GM12873 (cell line): ENCODE results near the gene STOX2.

Experiments
- CTCF ChIP-seq: IDR thresholded peaks from 2 replicates; pipeline ENCODE4 v1.5.1; 2012; ENCODE audit warnings: low read depth, mild to moderate bottlenecking, moderate library complexity, low read length, control low read depth; ENCODE audit not compliant: insufficient read depth; ENCODE audit errors: missing control alignments

Gene STOX2

GRCh38 chr4:184028561-184029374 is 123.7 kb downstream of the STOX2 start:
- no peak for TF ChIP-seq CTCF

- TF ChIP-seq CTCF: no peak
These were observed 124.9 kb downstream of the STOX2 start for GRCh38 chr4:184030036-184030435.

DNA sequence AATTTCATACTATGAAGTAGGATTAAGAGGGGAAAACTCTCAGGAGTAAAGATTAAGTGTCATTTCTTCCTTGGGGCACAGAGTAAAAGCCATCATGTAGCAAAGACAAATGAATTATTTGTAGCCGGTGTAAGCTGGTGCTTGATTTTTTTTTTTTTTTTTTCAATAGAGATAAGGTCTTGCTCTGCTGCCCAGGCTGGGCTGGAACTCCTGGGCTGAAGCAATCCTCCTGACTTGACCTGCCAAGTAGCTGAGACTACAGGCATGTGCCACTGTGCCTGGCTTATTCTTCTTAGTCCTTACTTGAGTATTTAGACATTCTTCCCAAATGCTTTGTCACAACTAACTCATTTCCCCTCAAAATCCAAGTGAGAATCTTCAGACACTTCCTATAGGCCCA is 125.7 kb downstream of the STOX2 start:
- TF ChIP-seq CTCF: no peak

DNA sequence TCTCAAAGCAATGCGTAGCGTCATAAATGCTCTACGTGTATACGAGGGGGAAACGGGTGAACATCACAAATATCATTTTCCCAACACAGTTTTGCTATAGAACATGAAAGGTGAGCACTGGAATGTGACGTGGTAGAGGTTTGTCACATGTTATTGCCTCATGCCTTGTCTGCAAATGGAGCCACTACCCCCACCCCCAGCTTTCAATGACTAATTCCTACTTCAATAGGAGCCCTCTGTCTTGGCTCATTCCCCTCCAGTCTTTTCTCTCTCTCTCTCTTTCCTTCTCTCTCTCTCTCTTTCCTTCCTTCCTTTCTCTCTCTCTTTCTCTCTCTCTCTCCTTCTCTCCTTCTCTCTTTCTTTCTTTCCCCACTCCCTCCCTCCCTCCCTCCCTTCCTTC is 127.0 kb downstream of the STOX2 start:
- no peak for TF ChIP-seq CTCF

GRCh38 chr4:184039963-184040383 is 134.9 kb downstream of the STOX2 start:
- TF ChIP-seq CTCF: no peak

GRCh38 chr4:184041156-184041555 is 136.0 kb downstream of the STOX2 start:
- no peak for TF ChIP-seq CTCF

DNA sequence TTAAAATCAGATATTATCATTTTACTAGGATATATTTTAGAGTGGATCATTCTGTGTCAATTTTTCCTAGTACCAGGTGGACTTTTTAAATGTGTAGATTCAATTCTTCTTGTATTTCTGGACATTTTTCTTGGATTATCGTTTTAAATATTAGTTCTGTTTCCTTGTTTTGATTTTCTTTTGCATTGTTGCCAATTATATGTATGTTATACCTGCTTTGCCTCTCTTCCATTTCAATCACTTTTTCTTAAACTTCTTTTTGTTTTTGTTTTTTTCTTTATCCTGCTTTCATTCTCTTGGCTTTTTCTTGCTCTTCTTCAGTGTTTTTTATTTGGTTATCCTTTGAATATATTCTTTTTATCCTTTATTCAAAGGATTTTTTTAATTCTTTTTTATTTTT is 141.0 kb downstream of the STOX2 start:
- TF ChIP-seq CTCF: no peak
